ENCODE measurements around the gene GLI2. TPM values are rescaled to one million over a fixed set of nuclear protein-coding genes. Genes with fewer than 3 reads are reported as not detected.

The GLI2 gene
- total and polyA plus RNA-seq, 2 of the 13 experiments (the other 11 are each of a cell fraction or from before 2014, with no cell fraction given): not detected

DNA sequence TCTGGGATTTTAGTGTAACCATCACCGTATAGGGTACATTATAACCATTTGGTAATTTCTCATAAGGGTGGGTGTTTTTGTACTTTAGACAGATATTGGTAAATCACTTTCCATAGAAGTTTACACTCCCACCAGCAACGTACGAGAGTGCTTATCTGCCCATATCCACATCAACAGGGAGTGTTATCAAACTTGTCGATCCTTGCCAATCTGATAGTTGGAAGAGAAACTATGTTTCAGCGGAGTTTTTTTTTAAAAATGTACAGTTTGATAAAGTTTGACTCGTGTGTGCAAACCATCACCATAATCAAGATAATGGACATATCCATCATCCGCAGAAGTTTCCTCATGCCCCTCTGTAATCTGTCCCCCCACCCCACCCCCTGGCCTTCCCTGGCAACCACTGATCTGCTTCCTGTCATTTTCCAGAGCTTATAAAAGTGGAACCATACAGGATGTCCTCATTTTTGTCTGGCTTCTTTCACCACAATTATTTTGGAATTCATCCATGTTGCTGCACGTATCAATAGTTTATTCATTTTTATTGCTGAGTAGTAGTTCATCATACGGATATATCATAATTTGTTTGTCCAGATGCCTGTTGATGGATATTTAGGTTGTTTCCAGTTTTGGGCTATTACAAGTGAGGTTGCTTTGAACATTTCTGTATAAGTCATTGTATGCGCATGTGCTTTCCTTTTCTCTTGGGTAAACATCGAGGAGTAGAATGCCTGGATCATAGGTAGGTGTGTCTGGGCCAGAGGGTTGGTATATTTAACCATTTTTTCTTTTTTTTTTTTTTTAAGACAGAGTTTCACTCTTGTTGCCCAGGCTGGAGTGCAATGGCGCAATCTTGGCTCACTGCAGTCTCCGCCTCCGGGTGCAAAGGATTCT is 18.6 kb downstream of the GLI2 start (continued):
- TF ChIP-seq, protein P1, sequence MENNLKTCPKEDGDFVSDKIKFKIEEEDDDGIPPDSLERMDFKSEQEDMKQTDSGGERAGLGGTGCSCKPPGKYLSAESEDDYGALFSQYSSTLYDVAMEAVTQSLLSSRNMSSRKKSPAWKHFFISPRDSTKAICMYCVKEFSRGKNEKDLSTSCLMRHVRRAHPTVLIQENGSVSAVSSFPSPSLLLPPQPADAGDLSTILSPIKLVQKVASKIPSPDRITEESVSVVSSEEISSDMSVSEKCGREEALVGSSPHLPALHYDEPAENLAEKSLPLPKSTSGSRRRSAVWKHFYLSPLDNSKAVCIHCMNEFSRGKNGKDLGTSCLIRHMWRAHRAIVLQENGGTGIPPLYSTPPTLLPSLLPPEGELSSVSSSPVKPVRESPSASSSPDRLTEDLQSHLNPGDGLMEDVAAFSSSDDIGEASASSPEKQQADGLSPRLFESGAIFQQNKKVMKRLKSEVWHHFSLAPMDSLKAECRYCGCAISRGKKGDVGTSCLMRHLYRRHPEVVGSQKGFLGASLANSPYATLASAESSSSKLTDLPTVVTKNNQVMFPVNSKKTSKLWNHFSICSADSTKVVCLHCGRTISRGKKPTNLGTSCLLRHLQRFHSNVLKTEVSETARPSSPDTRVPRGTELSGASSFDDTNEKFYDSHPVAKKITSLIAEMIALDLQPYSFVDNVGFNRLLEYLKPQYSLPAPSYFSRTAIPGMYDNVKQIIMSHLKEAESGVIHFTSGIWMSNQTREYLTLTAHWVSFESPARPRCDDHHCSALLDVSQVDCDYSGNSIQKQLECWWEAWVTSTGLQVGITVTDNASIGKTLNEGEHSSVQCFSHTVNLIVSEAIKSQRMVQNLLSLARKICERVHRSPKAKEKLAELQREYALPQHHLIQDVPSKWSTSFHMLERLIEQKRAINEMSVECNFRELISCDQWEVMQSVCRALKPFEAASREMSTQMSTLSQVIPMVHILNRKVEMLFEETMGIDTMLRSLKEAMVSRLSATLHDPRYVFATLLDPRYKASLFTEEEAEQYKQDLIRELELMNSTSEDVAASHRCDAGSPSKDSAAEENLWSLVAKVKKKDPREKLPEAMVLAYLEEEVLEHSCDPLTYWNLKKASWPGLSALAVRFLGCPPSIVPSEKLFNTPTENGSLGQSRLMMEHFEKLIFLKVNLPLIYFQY (CRISPR knock-in tag; IDR thresholded peaks at IDR 0.05; ENCODE audit: borderline replicate concordance): no peak
- TF ChIP-seq HNRNPUL1 (IDR thresholded peaks at IDR 0.05; ENCODE audit: low read depth, low read length) (no peak), MIER2 (CRISPR knock-in tag; IDR thresholded peaks at IDR 0.05) (no peak), ZNF878 (CRISPR knock-in tag; IDR thresholded peaks at IDR 0.05) (no peak), MBNL3 (CRISPR knock-in tag; conservative IDR thresholded peaks at IDR 0.05) (no peak), ZSCAN29 (CRISPR knock-in tag; conservative IDR thresholded peaks at IDR 0.05) (no peak)
